ENCODE data around the gene OSBPL1A.

Gene OSBPL1A

GRCh38 chr18:24413148-24413547 is 15.5 kb upstream of the OSBPL1A start:
- H3K4me1 ChIP-seq (ENCODE audit: insufficient read depth, poor library complexity, severe bottlenecking): no peaks in the 10 kb centered on the region
- H3K9me3 ChIP-seq (ENCODE audit: severe bottlenecking): no peaks in the 10 kb centered on the region
- peak; percentile 48 for TF ChIP-seq CTCF (IDR thresholded peaks at IDR 0.05; ENCODE audit: poor library complexity, severe bottlenecking)
- no peaks in the 10 kb centered on the region for H3K36me3 ChIP-seq (ENCODE audit: low read depth)
- H3K27ac ChIP-seq (ENCODE audit: poor library complexity, severe bottlenecking): no peak overlapping the region
- no peak overlapping the region for H3K4me3 ChIP-seq (ENCODE audit: severe bottlenecking)
- DNase-seq (ENCODE audit: low spot score) (no peak), ATAC-seq (ENCODE audit: low read depth) (peak; percentile 23; the same call in 2 of the 3 replicates)
- H3K27me3 ChIP-seq (ENCODE audit: insufficient read depth, poor library complexity, severe bottlenecking): no peaks in the 10 kb centered on the region

- no peak for TF ChIP-seq CTCF (IDR thresholded peaks at IDR 0.05; ENCODE audit: poor library complexity, severe bottlenecking)
- no peaks in the 10 kb centered on the region for H3K36me3 ChIP-seq (ENCODE audit: low read depth)
- ATAC-seq (ENCODE audit: low read depth) (no peak), DNase-seq (ENCODE audit: low spot score) (no peak)
- H3K9me3 ChIP-seq (ENCODE audit: severe bottlenecking): no peaks in the 10 kb centered on the region
- no peaks in the 10 kb centered on the region for H3K4me1 ChIP-seq (ENCODE audit: insufficient read depth, poor library complexity, severe bottlenecking)
- no peak overlapping the region for H3K4me3 ChIP-seq (ENCODE audit: severe bottlenecking)
- H3K27ac ChIP-seq (ENCODE audit: poor library complexity, severe bottlenecking): no peak overlapping the region
- no peaks in the 10 kb centered on the region for H3K27me3 ChIP-seq (ENCODE audit: insufficient read depth, poor library complexity, severe bottlenecking)
These were observed 10.9 kb upstream of the OSBPL1A start for GRCh38 chr18:24408496-24408895.

- no peak for TF ChIP-seq CTCF (IDR thresholded peaks at IDR 0.05; ENCODE audit: poor library complexity, severe bottlenecking)
- DNase-seq (ENCODE audit: low spot score) (no peak), ATAC-seq (ENCODE audit: low read depth) (no peak)
- Histone ChIP-seq H3K4me1 (ENCODE audit: insufficient read depth, poor library complexity, severe bottlenecking) (no peaks in the 10 kb centered on the region), H3K27ac (ENCODE audit: poor library complexity, severe bottlenecking) (no peak overlapping the region), H3K4me3 (ENCODE audit: severe bottlenecking) (no peak overlapping the region), H3K36me3 (ENCODE audit: low read depth) (no peaks in the 10 kb centered on the region), H3K9me3 (ENCODE audit: severe bottlenecking) (no peaks in the 10 kb centered on the region), H3K27me3 (ENCODE audit: insufficient read depth, poor library complexity, severe bottlenecking) (no peaks in the 10 kb centered on the region)
These were observed 7.0 kb upstream of the OSBPL1A start for GRCh38 chr18:24404591-24404990.

GRCh38 chr18:24403076-24403475 is 5.5 kb upstream of the OSBPL1A start:
- no peaks in the 10 kb centered on the region for H3K9me3 ChIP-seq (ENCODE audit: severe bottlenecking)
- no peak for TF ChIP-seq CTCF (IDR thresholded peaks at IDR 0.05; ENCODE audit: poor library complexity, severe bottlenecking)
- H3K27me3 ChIP-seq (ENCODE audit: insufficient read depth, poor library complexity, severe bottlenecking): no peaks in the 10 kb centered on the region
- ATAC-seq (ENCODE audit: low read depth): no peak
- no peaks in the 10 kb centered on the region for H3K36me3 ChIP-seq (ENCODE audit: low read depth)
- H3K4me3 ChIP-seq (ENCODE audit: severe bottlenecking): no peak overlapping the region
- H3K27ac ChIP-seq (ENCODE audit: poor library complexity, severe bottlenecking): no peak overlapping the region
- peaks cover 8% of the 10 kb centered on the region for H3K4me1 ChIP-seq (ENCODE audit: insufficient read depth, poor library complexity, severe bottlenecking)
- no peak for DNase-seq (ENCODE audit: low spot score)

- Histone ChIP-seq H3K27me3 (ENCODE audit: insufficient read depth, poor library complexity, severe bottlenecking) (no peaks in the 10 kb centered on the region), H3K36me3 (ENCODE audit: low read depth) (no peaks in the 10 kb centered on the region), H3K27ac (ENCODE audit: poor library complexity, severe bottlenecking) (no peak overlapping the region), H3K9me3 (ENCODE audit: severe bottlenecking) (no peaks in the 10 kb centered on the region), H3K4me1 (ENCODE audit: insufficient read depth, poor library complexity, severe bottlenecking) (peaks cover 9% of the 10 kb centered on the region), H3K4me3 (ENCODE audit: severe bottlenecking) (no peak overlapping the region)
- DNase-seq (ENCODE audit: low spot score) (no peak), ATAC-seq (ENCODE audit: low read depth) (no peak)
- TF ChIP-seq CTCF (IDR thresholded peaks at IDR 0.05; ENCODE audit: poor library complexity, severe bottlenecking): peak; percentile 10
These were observed 4.7 kb upstream of the OSBPL1A start for GRCh38 chr18:24402209-24402785.
